ENCODE measurements around the gene PLCB1. TPM values are rescaled to one million over a fixed set of nuclear protein-coding genes. Genes with fewer than 3 reads are reported as not detected.
A peak's percentile ranks its signal among the peaks of the same experiment; 100 is the strongest.

PLCB1 gene
- total RNA-seq, 3 donors from 2014 or later, result 12.2 to 106 (median 30.5) TPM

GRCh38 chr20:8152847-8153246, 20.8 kb downstream of the PLCB1 start:
- no peak for TF ChIP-seq POLR2A (IDR thresholded peaks at IDR 0.05)
- TF ChIP-seq, protein P1, sequence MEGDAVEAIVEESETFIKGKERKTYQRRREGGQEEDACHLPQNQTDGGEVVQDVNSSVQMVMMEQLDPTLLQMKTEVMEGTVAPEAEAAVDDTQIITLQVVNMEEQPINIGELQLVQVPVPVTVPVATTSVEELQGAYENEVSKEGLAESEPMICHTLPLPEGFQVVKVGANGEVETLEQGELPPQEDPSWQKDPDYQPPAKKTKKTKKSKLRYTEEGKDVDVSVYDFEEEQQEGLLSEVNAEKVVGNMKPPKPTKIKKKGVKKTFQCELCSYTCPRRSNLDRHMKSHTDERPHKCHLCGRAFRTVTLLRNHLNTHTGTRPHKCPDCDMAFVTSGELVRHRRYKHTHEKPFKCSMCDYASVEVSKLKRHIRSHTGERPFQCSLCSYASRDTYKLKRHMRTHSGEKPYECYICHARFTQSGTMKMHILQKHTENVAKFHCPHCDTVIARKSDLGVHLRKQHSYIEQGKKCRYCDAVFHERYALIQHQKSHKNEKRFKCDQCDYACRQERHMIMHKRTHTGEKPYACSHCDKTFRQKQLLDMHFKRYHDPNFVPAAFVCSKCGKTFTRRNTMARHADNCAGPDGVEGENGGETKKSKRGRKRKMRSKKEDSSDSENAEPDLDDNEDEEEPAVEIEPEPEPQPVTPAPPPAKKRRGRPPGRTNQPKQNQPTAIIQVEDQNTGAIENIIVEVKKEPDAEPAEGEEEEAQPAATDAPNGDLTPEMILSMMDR (IDR thresholded peaks at IDR 0.05), result no peak
- Histone ChIP-seq H3K27ac (no peak overlapping the region), H3K27me3 (no peaks in the 10 kb centered on the region), H3K4me1 (peaks cover 0 to 16% of the 10 kb centered on the region in 2 donors), H3K9me3 (no peaks in the 10 kb centered on the region), H3K36me3 (no peaks in the 10 kb centered on the region), H3K4me3 (no peak overlapping the region)
- intact Hi-C loops (cut with DNase I; ENCODE audit: low total_unique reads), result no loop called here
- DNase-seq (ENCODE audit: low spot score in 2 of 2), result no peak

- no peak for DNase-seq (ENCODE audit: low spot score in 2 of 2)
- intact Hi-C loops (cut with DNase I; ENCODE audit: low total_unique reads), result no loop called here
- Histone ChIP-seq H3K27ac (no peak overlapping the region), H3K27me3 (no peaks in the 10 kb centered on the region), H3K4me3 (no peak overlapping the region), H3K4me1 (peaks cover 0 to 16% of the 10 kb centered on the region in 2 donors), H3K36me3 (no peaks in the 10 kb centered on the region), H3K9me3 (no peaks in the 10 kb centered on the region)
- TF ChIP-seq POLR2AphosphoS5 (IDR thresholded peaks at IDR 0.05), result no peak
- no peak for TF ChIP-seq POLR2A (IDR thresholded peaks at IDR 0.05)
- TF ChIP-seq, protein P1 (IDR thresholded peaks at IDR 0.05), result no peak
These were observed 21.3 kb downstream of the PLCB1 start for GRCh38 chr20:8153281-8153908.

DNA sequence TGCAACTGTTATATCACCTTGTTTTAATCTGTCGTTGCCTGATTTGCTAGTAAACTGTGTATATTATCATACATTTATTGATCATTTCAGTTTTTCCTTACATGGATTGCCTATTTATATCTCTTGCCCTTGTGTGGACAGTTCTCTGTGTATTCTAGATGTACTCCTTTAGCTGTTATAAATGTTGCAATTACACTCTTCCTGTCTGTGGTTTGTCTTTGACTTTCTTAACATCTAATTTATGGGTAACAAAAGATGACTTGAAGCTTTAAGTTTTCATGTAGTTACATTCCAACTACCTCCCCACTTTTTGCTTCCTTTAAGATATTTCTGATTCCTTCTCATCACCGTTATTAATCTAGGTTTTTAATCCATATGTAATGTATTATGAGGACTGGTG, 22.6 kb downstream of the PLCB1 start:
- intact Hi-C loops (cut with DNase I; ENCODE audit: low total_unique reads), result no loop called here
- TF ChIP-seq POLR2AphosphoS5 (IDR thresholded peaks at IDR 0.05) (no peak), POLR2A (IDR thresholded peaks at IDR 0.05) (no peak)
- TF ChIP-seq, protein P1 (IDR thresholded peaks at IDR 0.05), result no peak
- DNase-seq (ENCODE audit: low spot score in 2 of 2), result no peak
- H3K36me3 ChIP-seq, result no peaks in the 10 kb centered on the region
- H3K9me3 ChIP-seq, result no peaks in the 10 kb centered on the region
- H3K27me3 ChIP-seq, result no peaks in the 10 kb centered on the region
- peaks cover 0 to 16% of the 10 kb centered on the region in 2 donors for H3K4me1 ChIP-seq
- H3K4me3 ChIP-seq, result no peak overlapping the region
- H3K27ac ChIP-seq, result no peak overlapping the region

GRCh38 chr20:8155229-8155628, 23.2 kb downstream of the PLCB1 start:
- H3K9me3 ChIP-seq, result no peaks in the 10 kb centered on the region
- H3K36me3 ChIP-seq, result no peaks in the 10 kb centered on the region
- peaks cover 0 to 16% of the 10 kb centered on the region in 2 donors for H3K4me1 ChIP-seq
- intact Hi-C loops (cut with DNase I; ENCODE audit: low total_unique reads), result no loop called here
- TF ChIP-seq, protein P1 (IDR thresholded peaks at IDR 0.05), result no peak
- TF ChIP-seq POLR2A (IDR thresholded peaks at IDR 0.05) (no peak), POLR2AphosphoS5 (IDR thresholded peaks at IDR 0.05) (no peak)
- no peak overlapping the region for H3K4me3 ChIP-seq
- DNase-seq (ENCODE audit: low spot score in 2 of 2), result no peak
- H3K27ac ChIP-seq, result no peak overlapping the region
- no peaks in the 10 kb centered on the region for H3K27me3 ChIP-seq

GRCh38 chr20:8155812-8156211, 23.7 kb downstream of the PLCB1 start:
- Histone ChIP-seq H3K36me3 (no peaks in the 10 kb centered on the region), H3K4me3 (no peak overlapping the region), H3K27me3 (no peaks in the 10 kb centered on the region), H3K4me1 (peaks cover 0 to 16% of the 10 kb centered on the region in 2 donors), H3K9me3 (no peaks in the 10 kb centered on the region), H3K27ac (peak overlapping the region; percentile 27 to 66)
- intact Hi-C loops (cut with DNase I; ENCODE audit: low total_unique reads), result no loop called here
- no peak for DNase-seq (ENCODE audit: low spot score in 2 of 2)
- no peak for TF ChIP-seq POLR2A (IDR thresholded peaks at IDR 0.05)
- TF ChIP-seq, protein P1 (IDR thresholded peaks at IDR 0.05), result no peak
- no peak for TF ChIP-seq POLR2AphosphoS5 (IDR thresholded peaks at IDR 0.05)

Data from breast epithelium (tissue), 4 donors.